ENCODE results near the gene KRT36. TPM values are rescaled to one million over a fixed set of nuclear protein-coding genes. Genes with fewer than 3 reads are reported as not detected.
A peak's percentile ranks its signal among the peaks of the same experiment; 100 is the strongest.

The KRT36 gene
- total and polyA plus RNA-seq, 2 donors (not counting 3 experiments of a cell fraction or from before 2014, with no cell fraction given), result 0.04 TPM; not detected in 1

DNA sequence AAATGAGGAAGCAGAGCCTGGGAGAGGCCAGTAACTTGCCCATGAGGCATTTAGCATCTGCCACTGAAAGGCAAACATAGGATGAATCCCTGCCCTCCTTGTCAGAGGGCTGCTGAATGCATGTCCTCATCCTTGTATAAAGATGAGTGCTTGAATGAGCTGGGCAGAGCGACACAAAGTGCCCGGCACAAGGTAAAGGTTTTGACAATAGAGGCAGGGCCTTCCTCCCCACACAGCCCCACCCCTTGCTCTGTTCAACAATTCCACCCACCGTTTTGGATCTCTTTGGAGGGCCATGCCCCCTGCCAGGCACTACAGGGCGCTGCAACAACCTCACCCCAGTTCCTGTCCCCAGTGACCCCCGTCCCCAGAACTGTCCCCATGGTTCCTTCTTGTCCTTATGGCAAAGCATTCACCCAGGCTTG lies 39.8 kb upstream of the KRT36 start:
- DNase-seq (ENCODE audit: low read depth, low spot score), result no peak
- no peaks in the 10 kb centered on the region for H3K9me3 ChIP-seq (replicated peaks; ENCODE audit: control insufficient read depth, insufficient read depth, low read length)
- FAIRE-seq, result no peak
- dilution Hi-C loops (cut with MboI; ENCODE audit: extremely low pct_ligation_motif_present, low sequenced_read_pairs), result no loop called here
- no peaks in the 10 kb centered on the region for H3K27me3 ChIP-seq (ENCODE audit: control insufficient read depth in 2 of 2, insufficient read depth in 2 of 2, low read length in 2 of 2)
- H3K9ac ChIP-seq (replicated peaks; ENCODE audit: extremely low read depth, insufficient read depth, low read length), result no peak overlapping the region
- intact Hi-C loops (cut with micrococcal nuclease), result no loop called here
- TF ChIP-seq, protein P1, sequence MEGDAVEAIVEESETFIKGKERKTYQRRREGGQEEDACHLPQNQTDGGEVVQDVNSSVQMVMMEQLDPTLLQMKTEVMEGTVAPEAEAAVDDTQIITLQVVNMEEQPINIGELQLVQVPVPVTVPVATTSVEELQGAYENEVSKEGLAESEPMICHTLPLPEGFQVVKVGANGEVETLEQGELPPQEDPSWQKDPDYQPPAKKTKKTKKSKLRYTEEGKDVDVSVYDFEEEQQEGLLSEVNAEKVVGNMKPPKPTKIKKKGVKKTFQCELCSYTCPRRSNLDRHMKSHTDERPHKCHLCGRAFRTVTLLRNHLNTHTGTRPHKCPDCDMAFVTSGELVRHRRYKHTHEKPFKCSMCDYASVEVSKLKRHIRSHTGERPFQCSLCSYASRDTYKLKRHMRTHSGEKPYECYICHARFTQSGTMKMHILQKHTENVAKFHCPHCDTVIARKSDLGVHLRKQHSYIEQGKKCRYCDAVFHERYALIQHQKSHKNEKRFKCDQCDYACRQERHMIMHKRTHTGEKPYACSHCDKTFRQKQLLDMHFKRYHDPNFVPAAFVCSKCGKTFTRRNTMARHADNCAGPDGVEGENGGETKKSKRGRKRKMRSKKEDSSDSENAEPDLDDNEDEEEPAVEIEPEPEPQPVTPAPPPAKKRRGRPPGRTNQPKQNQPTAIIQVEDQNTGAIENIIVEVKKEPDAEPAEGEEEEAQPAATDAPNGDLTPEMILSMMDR (IDR thresholded peaks at IDR 0.05; ENCODE audit: extremely low read depth in 1 of 2, insufficient read depth in 1 of 2, low read depth in 1 of 2, low read length in 2 of 2), result no peak
- no peak for TF ChIP-seq POLR2AphosphoS5 (IDR thresholded peaks at IDR 0.05; ENCODE audit: insufficient read depth, low read depth, low read length)
- TF ChIP-seq FOS (IDR thresholded peaks at IDR 0.05; ENCODE audit: borderline replicate concordance, insufficient read depth, low read length), result no peak
- no peak for TF ChIP-seq EZH2 (IDR thresholded peaks at IDR 0.05; ENCODE audit: borderline replicate concordance, low read depth, low read length, severe bottlenecking)
- TF ChIP-seq, protein P2, sequence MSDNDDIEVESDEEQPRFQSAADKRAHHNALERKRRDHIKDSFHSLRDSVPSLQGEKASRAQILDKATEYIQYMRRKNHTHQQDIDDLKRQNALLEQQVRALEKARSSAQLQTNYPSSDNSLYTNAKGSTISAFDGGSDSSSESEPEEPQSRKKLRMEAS (IDR thresholded peaks at IDR 0.05; ENCODE audit: insufficient read depth, insufficient read length), result no peak
- TF ChIP-seq MYC (IDR thresholded peaks at IDR 0.05; ENCODE audit: low read depth, low read length), result no peak
- no peak for TF ChIP-seq JUN (IDR thresholded peaks at IDR 0.05; ENCODE audit: borderline replicate concordance, insufficient read depth, insufficient read length, low read depth)
- TF ChIP-seq GATA2 (IDR thresholded peaks at IDR 0.05; ENCODE audit: insufficient read depth, insufficient read length, low read depth, low read length), result no peak
- no peaks in the 10 kb centered on the region for H3K9me1 ChIP-seq (replicated peaks; ENCODE audit: control insufficient read depth, extremely low read depth, insufficient read depth, low read length)
- peaks cover 29% of the 10 kb centered on the region for H3K4me1 ChIP-seq (ENCODE audit: control insufficient read depth, extremely low read depth, insufficient read depth, low read length)
- BruUV-seq (replicated peaks), result no TSS peak
- no peak overlapping the region for H2AFZ ChIP-seq (ENCODE audit: low read depth, low read length)
- H3K36me3 ChIP-seq (ENCODE audit: control insufficient read depth in 2 of 2, extremely low read depth in 1 of 2, insufficient read depth in 2 of 2, low read length in 2 of 2), result no peaks in the 10 kb centered on the region
- H3K4me3 ChIP-seq (replicated peaks in 1 of 3; ENCODE audit: insufficient read depth in 1 of 3, low read depth in 1 of 3, low read length in 3 of 3), result no peak overlapping the region
- H4K20me1 ChIP-seq (replicated peaks; ENCODE audit: control insufficient read depth, extremely low read depth, insufficient read depth, low read length), result no peaks in the 10 kb centered on the region
- H3K27ac ChIP-seq (ENCODE audit: insufficient read depth, low read depth, low read length), result peak overlapping the region; percentile 80
- POLR2A ChIA-PET, result interaction anchor here (0.7 to 1.2 kb wide), 2 partner anchors 8 to 159 kb away, joined by 3 to 4 read pairs; no protein-coding TSS in a partner anchor
- no peak overlapping the region for H3K4me2 ChIP-seq (ENCODE audit: insufficient read depth, low read length)
- CTCF ChIA-PET, result interaction anchor here (1.2 to 8.5 kb wide), 10 partner anchors 8 to 133 kb away, joined by 3 to 126 read pairs (median 8); no protein-coding TSS in a partner anchor
- H3K79me2 ChIP-seq (ENCODE audit: control insufficient read depth, insufficient read depth, low read length), result no peaks in the 10 kb centered on the region

Measured in endothelial cell of umbilical vein (primary cell).